GM19397 (cell line): ENCODE measurements around the gene SETBP1.

Experiments
- ATAC-seq: cut with Tn5 transposase; IDR thresholded peaks from one replicate; pipeline ENCODE4 v1.9.1; 2021; ENCODE audit warnings: mild to moderate bottlenecking, moderate library complexity; ENCODE audit not compliant: unreplicated experiment

Gene SETBP1

GRCh38 chr18:44811572-44812125 is 131.0 kb downstream of the SETBP1 start:
- no peak for ATAC-seq

DNA sequence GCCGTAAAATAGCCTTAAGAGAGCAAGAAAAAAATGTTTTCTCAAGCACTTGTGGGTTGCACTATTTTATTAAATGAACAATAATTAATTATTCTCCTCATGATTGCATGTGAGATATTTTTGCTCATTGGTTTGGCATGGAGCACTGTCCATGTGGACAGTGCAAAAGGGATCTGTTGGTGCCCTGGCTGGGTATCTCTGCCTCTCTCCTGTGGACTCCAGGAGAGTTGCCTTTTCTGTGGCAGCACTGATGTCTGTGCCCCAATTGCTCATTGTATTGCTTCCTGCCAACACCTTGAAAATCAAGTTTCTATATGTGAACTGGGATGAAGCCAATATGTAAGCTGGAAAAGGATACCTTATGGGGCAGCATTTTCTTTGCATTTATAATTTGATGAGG is 131.7 kb downstream of the SETBP1 start:
- ATAC-seq = no peak

DNA sequence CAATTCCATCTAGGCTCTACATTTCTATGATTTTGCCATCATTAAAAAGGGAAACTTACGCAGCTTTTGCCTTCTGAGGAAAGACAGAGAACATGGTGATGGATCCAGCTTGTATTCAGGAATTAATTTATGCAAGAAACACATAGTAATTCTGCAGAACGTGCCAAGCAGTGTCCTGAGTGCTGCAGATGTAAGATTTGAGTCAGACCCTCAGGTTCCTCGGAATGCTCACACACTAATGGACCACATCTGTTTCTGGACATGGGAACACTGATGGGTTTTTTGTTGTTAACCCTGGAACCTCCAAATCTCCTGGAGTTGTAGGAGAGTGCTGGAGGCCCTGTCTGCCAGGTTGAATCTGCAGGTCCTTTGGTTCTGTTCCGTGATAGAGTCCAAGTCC is 132.9 kb downstream of the SETBP1 start:
- no peak for ATAC-seq

DNA sequence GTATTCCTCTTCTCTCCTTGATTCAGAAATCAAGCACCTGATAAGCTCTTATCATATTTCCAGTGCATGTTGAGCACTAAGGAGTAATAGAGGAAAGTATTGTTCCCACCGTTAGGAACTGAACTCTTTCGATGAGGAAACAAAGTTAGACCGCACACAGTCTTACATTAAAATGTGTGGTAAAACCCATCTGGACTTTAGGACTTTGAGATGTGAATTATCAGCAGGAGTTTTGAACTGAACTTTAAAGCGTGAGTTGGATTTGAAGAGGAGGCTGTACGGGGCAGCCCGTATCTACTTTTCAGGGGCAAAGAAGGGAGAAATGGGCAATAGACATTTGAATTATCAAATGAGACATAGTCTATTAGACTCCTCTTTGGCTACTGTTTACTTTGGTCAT is 134.4 kb downstream of the SETBP1 start:
- no peak for ATAC-seq

DNA sequence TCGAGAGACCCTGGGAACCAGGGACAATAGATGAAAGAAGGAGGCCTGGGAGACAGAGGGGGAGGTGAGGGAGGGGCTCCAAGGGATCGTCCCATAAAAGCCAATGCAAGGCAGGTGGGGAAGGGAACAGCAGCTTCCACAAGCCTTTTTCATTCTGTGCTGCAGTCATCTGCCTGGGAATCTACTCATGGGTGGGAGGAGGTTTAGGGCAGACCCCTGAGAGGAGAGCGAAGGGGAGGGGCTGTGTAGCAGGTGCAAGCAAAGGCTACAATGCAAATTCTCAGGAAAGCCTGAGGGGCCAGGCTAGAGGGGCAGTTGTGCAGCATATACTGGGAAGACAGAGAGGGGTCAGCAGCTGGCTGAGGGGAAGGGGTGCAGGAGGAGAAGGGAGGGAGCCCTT is 135.4 kb downstream of the SETBP1 start:
- ATAC-seq = no peak

- ATAC-seq = no peak
These were observed 135.8 kb downstream of the SETBP1 start for GRCh38 chr18:44816477-44816876.

- ATAC-seq = no peak
These were observed 137.3 kb downstream of the SETBP1 start for GRCh38 chr18:44817831-44818473.

- no peak for ATAC-seq
These were observed 138.1 kb downstream of the SETBP1 start for GRCh38 chr18:44818668-44819403.

GRCh38 chr18:44819944-44820510 is 139.3 kb downstream of the SETBP1 start:
- ATAC-seq = no peak

DNA sequence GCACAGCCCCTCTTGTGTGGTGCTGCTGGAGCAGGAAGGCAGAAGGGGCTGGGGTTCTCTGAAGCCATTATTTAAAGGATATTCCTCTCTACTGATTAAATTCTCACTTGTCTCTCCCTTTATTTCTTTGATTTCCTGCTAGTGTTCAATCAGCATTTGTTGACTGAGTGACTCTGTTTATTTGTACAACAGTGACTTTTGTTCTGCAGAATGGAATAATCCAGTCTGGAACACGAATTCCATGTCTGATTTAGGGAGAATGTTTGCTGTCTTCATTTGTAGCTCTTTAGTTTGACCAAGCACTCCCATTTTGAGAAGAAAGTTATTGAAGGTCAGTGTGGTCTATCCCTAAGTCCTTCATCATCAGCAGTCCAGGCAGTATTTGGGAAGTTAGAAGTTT is 141.2 kb downstream of the SETBP1 start:
- no peak for ATAC-seq

- no peak for ATAC-seq
These were observed 142.6 kb downstream of the SETBP1 start for GRCh38 chr18:44823286-44823685.

DNA sequence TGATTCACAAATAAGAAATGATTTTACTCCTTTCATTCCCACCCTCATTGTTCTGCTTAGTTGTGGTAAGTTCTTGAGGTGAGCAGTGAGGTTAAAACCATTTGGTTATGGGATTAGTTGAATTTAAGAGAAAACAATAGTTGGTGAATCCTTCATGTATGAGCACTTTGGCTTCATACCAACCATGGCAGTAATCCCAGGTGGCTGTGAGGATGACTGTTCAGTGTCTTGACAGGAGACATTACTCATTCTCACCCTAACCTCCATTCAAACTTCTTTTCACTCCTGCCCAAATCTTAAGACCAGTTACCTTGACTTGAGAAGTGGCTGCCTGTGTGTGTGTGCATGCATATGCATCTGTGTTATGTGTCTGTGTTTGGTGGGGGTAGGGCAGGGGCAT is 143.1 kb downstream of the SETBP1 start:
- ATAC-seq = no peak

GRCh38 chr18:44824884-44825283 is 144.2 kb downstream of the SETBP1 start:
- ATAC-seq = no peak

DNA sequence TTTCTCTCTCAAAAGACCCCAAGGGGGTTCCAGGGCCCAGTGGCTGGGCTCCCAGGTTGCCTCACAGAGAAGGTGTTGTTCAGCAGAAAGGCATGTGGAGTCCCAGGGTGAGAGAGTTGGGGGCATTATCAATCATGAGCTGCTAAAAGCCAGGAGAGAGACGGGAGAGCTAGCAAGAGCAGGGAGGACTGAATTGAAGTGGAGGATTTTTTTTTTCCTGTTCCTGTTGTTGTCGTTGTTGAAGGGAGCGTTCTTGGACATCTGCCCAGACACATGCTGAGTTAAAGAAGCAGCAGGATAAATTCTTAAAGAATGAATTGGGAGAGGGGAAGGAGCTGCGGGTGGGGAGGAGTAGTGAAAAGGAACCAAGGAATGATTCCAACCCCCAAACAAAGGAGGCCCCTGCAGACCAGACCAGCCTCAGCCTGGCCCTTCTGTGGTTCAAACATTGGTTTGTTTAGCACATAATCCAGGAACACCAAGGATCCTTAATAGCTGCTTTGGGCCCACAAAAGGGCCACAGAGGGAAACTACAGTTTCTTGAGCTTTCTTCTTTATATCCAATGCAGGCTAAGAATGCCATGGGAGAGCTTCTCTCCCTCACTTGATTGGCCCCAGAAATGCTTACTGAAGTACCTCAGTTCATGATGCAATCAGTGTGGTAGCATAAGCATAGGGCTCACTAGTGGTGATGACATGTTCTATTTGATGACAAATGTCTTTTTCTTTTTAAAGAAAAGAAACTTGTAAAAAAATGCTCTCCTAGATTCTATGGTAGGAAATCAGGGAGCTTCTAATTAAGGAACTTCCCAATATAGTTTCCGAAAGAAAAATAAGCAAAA is 146.0 kb downstream of the SETBP1 start:
- ATAC-seq = no peak

DNA sequence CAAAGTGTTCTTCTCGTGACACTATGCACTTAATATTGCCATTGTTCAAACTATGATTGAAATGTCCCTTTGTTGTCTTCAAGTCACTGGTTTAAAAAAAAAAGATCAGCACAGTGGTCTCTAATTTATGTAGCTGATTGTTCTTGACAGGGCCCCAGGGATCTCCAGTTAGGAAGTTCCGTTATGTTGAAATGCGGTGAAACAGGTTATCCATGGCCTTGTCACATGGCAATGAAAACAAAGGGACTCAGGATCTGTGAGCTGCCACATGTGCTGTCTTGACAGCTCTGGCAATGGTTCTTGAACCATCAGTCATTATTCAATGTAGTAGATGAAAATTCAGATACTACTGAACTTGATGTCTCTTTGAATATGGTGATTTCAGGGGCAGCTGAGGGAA is 147.4 kb downstream of the SETBP1 start:
- ATAC-seq = no peak

GRCh38 chr18:44830581-44830980 is 149.9 kb downstream of the SETBP1 start:
- ATAC-seq = no peak

DNA sequence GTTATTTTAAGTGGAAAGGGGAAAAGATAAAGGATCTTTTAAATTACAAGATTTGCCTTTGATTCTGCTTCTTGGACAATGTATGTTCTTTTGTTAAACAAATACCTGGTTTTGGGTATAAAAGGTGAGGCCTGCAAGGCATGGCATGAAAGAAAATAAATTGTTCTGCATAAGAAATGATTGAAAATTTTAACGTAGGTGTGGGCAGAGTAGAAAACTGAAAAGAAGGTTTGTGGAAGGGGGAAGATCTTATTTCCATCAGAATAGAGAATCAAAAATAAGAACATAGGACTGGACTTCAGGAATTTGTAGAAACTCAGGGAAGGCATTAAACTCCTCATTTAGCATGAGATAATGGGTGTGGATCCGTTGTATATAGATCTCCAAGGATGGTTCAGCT is 153.1 kb downstream of the SETBP1 start:
- ATAC-seq = no peak

DNA sequence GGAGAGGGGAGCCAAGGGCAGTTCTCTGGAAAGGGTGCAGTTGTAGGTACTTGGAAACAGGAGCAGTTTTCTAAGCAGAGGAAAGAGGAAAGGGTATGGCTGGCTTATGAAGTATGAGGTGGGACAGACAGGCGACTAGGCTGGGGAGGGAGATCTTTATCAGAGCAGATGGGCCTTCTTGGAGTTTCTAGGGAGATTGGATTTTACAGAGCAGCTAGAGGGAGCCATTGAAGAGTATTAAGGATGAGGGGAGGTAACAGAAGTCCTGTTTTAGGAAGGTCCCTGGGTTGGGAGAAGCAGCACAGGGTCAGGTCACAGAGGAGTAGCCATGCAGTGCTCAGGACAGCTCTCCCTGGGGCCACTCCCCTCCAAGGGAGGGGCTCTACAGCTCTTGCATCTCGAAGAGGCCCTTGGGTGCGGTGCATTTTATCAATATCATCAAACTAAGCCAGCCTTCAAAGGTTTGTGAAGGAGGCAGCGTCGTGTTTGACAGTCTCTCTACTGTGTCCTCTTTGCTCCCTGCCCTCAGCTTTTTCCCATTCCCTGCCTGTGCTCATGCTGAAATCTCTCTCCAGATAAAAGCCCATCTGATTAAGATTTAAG is 154.3 kb downstream of the SETBP1 start:
- ATAC-seq = no peak

DNA sequence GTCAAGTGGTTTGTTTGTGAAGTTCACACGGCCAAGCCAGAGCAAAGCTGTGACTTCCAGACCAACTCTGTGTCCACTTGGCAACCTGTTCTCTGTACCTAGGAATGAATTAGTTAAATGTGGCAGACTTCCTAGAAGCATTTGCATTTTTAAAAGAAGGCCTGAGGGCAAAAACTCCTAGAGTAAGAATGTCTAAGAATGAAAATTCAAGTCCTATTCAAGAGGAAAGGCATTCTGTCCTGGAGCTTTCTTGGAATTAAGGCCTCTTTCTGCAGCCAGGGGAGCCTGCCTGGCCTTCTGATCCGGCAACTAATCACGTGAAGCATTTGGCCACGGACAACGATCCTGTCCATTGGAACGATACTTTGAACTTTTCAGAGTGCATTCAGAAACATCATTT is 155.0 kb downstream of the SETBP1 start:
- ATAC-seq = no peak

DNA sequence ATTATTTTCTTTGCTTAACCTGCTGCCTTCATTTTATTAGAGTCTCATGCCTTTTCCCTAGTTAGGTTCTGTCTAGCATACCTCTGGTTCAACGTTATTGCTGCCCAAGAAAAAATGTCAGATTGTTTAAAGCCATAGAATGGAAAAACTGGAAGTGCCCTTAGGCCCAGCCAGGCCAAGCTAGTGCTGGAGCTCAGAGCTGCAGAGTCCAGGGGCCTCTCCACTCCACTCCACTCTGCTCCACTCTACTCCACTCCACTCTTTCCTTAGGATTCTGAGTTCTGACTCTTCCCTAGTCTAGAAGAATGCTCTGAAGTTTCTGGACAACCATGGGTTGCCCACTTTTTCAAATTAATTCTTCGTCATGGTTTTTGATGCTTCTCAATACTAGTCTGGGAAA is 155.6 kb downstream of the SETBP1 start:
- no peak for ATAC-seq
